ENCODE data around the gene KRT40.

GRCh38 chr17:41003926-41004325 lies 19.8 kb upstream of the KRT40 start:
- TF ChIP-seq CTCF (IDR thresholded peaks at IDR 0.05; ENCODE audit: borderline replicate concordance, extremely low read depth, low read length, poor library complexity, severe bottlenecking) (no peak), EZH2 (IDR thresholded peaks at IDR 0.05; ENCODE audit: borderline replicate concordance, low read depth, low read length, severe bottlenecking) (no peak)

Data from DND-41 (cell line).